HG02970 (cell line): ENCODE measurements around the gene DPP7.
"Not testable (repeated sequence)": the region's sequence is repeated elsewhere in the genome, so short reads cannot be mapped to it uniquely, and the experiment has no call there.

Source experiments
- ATAC-seq: cut with Tn5 transposase; IDR thresholded peaks from one replicate; pipeline ENCODE4 v1.9.1; 2021; ENCODE audit warnings: mild to moderate bottlenecking, moderate library complexity, moderate number of reproducible peaks; ENCODE audit not compliant: unreplicated experiment, low FRiP score

DPP7 gene

GRCh38 chr9:137148661-137149060 lies 34.1 kb upstream of the DPP7 start:
- no peak for ATAC-seq

GRCh38 chr9:137148242-137148641 lies 33.7 kb upstream of the DPP7 start:
- no peak for ATAC-seq

- ATAC-seq = no peak
Observed at GRCh38 chr9:137147793-137148160, 33.2 kb upstream of the DPP7 start.

GRCh38 chr9:137147091-137147792 lies 32.7 kb upstream of the DPP7 start:
- ATAC-seq = no peak

GRCh38 chr9:137146527-137146918 lies 32.0 kb upstream of the DPP7 start:
- no peak for ATAC-seq

DNA sequence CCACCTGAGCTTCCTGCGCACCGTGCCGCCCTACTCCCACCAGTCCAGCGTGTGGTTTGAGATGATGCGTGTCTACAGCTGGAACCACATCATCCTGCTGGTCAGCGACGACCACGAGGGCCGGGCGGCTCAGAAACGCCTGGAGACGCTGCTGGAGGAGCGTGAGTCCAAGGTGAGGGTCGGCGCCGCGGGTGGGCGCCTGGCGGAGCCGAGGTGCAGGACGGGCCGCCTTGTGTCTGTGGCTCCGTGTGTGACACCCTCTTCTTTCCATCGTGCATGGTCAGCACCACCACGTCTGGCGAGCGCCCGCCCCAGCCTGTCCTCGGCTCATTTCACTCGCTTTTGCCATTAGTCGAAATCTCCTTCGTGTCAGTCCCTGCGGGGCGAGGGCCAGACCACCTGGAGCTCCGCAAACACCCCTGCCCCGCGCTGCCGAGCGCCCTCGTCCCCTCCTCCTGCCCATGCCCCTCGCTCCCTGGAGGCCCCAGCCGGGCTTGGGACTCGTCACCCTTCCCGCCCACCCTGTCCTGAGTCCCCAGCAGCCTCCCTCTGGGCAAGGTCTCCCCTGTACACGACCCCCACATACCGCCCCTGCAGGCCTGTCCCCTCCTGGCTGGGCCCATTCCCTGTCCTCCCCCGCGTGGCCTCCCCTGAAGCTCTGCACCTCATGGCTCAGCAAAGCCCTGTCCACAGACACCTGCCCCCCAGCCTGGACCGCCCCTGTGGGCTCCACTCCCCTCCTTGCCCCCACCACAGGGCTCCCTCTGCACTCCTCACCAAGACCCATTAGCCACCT lies 31.4 kb upstream of the DPP7 start:
- no peak for ATAC-seq

DNA sequence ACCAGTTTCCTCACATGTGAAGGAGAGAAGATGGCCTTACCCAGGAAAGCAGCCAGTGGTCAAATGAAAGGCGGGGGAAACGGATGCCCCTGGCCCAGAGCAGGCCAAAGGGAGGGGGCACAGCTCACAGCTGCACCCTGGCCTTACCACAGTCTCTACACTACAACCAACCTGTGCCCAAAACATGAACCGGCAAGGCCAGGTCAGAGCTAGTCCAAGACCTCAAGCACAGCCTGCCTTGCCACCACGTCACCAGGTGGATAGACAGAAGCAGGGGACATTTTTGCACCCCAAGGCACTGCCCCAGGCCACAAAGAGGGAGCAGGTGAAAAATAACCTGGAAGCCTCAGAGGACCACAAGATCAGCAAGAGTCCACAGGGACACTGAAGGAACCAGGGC lies 28.9 kb upstream of the DPP7 start:
- no peak for ATAC-seq

DNA sequence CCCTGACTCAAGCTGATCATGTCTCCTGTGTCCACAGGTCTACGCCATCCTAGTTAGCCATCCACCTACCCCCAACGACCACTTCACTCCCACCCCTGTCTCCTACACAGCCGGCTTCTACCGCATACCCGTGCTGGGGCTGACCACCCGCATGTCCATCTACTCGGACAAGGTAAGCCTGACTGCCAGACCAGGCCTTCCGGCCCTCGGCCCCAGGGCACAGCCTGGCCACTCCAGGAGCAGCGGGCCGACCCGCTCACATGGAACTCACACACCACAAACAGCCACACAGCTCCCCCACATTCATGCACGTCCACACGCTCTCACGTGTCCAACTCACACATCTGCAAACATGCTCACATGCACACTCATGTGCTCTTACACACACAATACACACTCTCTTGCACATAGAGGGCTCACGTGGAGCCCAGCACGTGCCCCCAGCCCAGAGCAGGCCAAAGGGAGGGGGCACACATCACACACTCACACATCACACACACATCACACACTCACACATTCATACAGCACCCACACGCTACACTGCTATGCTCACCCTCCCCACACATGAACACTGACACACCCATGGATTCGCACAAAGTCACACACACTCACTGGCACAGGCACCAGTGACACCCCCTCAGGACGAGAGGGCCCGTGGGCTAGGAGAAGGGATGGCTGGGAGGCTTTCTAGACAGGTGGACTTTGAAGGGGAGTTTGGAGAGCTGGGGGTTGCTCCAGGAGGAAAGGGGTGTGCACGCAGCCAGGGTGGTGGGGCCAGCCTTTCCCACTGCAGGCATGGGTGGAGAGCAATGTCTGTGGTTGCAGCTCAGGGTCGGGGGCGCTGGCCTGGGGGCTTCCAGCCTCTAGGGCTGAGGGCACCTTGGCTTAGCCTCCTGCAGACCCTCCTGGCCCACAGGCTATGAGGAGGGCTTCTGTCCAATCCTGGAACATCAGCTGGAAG lies 27.7 kb upstream of the DPP7 start:
- ATAC-seq = no peak

DNA sequence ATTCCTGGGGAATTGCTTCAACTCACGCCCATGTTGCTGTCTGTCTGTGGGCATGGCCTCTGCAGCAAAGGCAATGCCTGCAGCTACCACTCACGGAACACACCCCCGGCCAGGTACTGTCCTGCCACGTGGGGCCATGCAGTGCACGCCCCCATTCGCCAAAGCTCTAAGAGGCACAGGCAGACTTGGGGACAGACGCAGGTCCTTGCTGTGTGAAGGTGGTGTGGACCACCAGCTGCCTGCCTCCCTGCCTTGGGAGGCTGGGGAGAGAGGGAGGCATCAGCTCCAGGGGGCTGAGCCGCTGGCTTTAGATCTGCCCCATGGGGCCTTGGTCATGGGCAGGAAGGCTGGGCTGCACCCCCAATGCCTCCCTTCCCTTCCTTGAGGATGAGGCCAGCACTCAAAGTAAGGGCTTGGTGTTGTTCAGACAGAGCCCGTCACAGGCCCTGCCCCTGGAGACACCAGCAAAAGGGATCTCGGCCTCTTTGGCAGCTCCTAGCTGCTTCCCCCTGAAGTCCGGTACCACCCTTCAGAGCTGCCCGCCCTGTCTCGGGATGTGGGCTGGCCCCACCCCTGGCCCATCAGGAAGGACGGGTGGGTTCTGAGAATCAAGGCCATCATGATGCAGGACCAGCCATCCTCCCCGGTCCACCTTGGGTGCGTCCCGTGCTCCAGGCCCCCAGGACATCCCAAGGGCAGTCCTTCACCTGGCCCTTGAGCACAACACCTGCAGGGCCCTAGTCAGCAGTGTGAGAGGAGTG lies 26.7 kb upstream of the DPP7 start:
- ATAC-seq = no peak

- ATAC-seq = no peak
Observed at GRCh38 chr9:137140151-137141012, 25.8 kb upstream of the DPP7 start.

- no peak for ATAC-seq
Observed at GRCh38 chr9:137139468-137140150, 25.1 kb upstream of the DPP7 start.

DNA sequence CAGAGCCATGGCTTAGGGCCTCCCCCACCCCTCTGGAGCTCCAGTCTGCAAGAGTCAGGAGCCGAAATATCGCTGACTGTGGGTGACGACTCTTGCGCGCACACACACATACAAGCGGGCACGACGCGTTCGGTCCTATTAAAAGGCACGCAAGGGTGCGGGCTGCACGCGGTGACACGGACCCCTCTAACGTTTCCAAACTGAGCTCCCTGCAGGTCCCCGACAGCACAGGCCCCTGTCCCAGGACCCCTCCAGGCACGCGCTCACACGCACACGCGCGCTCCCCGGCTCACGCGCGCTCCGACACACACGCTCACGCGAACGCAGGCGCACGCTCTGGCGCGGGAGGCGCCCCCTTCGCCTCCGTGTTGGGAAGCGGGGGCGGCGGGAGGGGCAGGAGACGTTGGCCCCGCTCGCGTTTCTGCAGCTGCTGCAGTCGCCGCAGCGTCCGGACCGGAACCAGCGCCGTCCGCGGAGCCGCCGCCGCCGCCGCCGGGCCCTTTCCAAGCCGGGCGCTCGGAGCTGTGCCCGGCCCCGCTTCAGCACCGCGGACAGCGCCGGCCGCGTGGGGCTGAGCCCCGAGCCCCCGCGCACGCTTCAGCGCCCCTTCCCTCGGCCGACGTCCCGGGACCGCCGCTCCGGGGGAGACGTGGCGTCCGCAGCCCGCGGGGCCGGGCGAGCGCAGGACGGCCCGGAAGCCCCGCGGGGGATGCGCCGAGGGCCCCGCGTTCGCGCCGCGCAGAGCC lies 24.4 kb upstream of the DPP7 start, which contains the start of gene GRIN1:
TSS of gene GRIN1 (plus strand) at position 433 of the 746 bp plus-strand sequence. CDS start 333 bp downstream, outside the sequence.
- no peak for ATAC-seq

- no peak for ATAC-seq
Observed at GRCh38 chr9:137138058-137138721, 23.7 kb upstream of the DPP7 start.

DNA sequence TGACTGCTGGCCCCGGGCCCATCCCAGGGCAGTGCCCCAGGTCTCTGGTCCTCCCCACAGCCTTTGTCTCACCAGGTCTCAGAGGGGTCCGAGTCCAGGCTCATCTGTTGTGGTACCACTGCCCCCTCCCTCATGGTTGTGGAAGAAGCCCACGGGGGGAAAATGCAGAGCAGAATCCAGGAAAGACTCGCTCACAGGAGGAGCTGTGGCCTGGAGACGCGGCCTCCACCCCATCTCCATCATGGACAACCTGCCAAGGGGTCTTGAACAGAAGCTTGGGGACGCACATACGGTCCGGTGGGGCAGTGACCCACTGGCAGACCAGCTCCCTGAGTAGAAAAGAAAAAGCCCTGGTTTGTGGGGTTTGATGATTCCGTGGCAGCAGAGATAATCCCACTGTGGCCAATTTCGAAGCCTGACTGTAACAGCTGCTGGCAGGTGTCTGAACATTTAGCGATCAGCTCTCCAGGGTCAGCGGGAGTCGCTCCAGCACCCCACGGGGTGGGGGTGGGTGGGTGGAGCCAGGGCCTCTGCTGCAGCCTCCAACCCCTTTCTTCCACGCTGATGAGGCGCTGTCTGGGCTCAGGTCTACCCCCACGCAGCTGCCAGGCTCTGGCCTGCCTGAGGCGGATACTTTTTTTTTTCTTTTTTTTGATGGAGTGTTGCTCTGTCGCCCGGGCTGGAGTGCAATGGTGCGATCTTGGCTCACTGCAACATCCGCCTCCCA lies 22.5 kb upstream of the DPP7 start:
- ATAC-seq = no peak

GRCh38 chr9:137136261-137136880 lies 21.8 kb upstream of the DPP7 start:
- no peak for ATAC-seq

GRCh38 chr9:137135154-137135553 lies 20.6 kb upstream of the DPP7 start:
- ATAC-seq = not testable (repeated sequence)
